Measurements from ENCODE around the gene TRPM3. TPM values are rescaled to one million over a fixed set of nuclear protein-coding genes. Genes with fewer than 3 reads are reported as not detected.

Gene TRPM3
- total RNA-seq, 4 donors from 2014 or later = 5.2 to 8.1 (median 7.3) TPM

DNA sequence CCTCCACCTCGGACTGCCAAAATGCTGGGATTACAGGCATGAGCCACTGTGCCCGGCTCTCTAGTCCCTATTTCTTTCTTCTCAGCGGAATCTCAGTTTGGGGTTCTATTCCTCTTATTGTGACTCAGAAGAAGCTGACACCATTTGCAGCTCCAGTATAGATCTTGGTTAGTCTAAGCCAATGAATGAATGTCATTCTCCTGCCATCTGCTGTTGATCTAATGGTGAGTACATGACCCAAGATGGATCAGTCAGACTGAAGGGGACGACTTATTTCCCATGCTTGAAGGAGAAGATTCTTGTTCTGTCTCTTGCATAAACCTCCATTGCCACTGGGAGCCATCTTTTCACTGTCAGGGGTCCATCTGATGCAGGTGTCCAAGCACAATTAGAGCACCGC, 630.9 kb downstream of the TRPM3 start:
- Histone ChIP-seq H3K4me3 (no peak overlapping the region), H3K36me3 (no peaks in the 10 kb centered on the region), H3K9me3 (no peaks in the 10 kb centered on the region), H3K27me3 (no peaks in the 10 kb centered on the region), H3K27ac (peak overlapping the region in 1 of 4 donors; percentile 57), H3K4me1 (peaks cover 0 to 94% (median 37%) of the 10 kb centered on the region in 4 donors)
- TF ChIP-seq POLR2A (IDR thresholded peaks at IDR 0.05) = no peak
- TF ChIP-seq, protein P1, sequence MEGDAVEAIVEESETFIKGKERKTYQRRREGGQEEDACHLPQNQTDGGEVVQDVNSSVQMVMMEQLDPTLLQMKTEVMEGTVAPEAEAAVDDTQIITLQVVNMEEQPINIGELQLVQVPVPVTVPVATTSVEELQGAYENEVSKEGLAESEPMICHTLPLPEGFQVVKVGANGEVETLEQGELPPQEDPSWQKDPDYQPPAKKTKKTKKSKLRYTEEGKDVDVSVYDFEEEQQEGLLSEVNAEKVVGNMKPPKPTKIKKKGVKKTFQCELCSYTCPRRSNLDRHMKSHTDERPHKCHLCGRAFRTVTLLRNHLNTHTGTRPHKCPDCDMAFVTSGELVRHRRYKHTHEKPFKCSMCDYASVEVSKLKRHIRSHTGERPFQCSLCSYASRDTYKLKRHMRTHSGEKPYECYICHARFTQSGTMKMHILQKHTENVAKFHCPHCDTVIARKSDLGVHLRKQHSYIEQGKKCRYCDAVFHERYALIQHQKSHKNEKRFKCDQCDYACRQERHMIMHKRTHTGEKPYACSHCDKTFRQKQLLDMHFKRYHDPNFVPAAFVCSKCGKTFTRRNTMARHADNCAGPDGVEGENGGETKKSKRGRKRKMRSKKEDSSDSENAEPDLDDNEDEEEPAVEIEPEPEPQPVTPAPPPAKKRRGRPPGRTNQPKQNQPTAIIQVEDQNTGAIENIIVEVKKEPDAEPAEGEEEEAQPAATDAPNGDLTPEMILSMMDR (IDR thresholded peaks at IDR 0.05) = no peak
- TF ChIP-seq EP300 (IDR thresholded peaks at IDR 0.05) = no peak
- 76 to 77% methylated on average over 5 of the region's 5 CpGs for WGBS, 2 donors
- no peak for DNase-seq (ENCODE audit: low spot score in 2 of 2)

- Histone ChIP-seq H3K27me3 (no peaks in the 10 kb centered on the region), H3K4me1 (peaks cover 0 to 96% (median 49%) of the 10 kb centered on the region in 4 donors), H3K9me3 (no peaks in the 10 kb centered on the region), H3K36me3 (no peaks in the 10 kb centered on the region), H3K4me3 (no peak overlapping the region), H3K27ac (peak overlapping the region; percentile 39 to 99 (median 66))
- peak; percentile 47 to 74 for DNase-seq (ENCODE audit: low spot score in 2 of 2)
- peak; percentile 7 to 77 for TF ChIP-seq EP300 (IDR thresholded peaks at IDR 0.05)
- TF ChIP-seq, protein P1 (IDR thresholded peaks at IDR 0.05) = no peak
- 36 to 38% methylated on average over 3 of the region's 3 CpGs for WGBS, 2 donors
These were observed 632.7 kb downstream of the TRPM3 start for GRCh38 chr9:70488793-70489105.

DNA sequence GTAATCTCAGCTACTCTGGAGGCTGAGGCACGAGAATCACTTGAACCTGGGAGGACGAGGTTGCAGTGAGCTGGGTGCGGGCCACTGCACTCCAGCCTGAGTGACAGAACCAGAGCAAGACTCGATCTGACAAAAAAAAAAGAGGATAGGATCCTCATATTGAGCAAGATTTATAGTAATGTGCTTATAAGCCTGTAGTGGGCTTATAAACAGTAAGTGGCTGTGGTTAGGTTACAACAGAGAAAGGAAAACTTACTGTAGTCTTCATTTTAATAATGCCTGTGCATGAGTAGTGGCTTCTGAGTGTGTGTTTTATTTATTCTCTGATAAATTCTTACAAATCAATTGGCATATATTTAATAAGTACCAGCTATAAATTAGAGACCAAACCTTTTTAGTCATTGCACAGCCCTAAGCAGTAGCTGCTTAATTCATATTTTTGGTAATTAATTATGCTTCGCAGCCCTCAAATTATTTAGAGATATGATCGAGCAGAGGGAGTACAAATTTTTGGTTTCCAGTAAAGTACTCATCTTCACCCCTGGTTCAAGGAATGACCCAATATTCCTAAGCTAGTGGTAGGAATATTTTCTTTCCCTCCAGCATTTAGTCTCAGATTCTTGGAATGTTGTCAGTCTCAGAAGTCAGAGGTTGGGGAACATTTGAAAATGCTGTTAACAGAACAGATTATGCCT, 633.2 kb downstream of the TRPM3 start:
- Histone ChIP-seq H3K4me3 (no peak overlapping the region), H3K27ac (peak overlapping the region; percentile 39 to 99 (median 66)), H3K9me3 (no peaks in the 10 kb centered on the region), H3K36me3 (no peaks in the 10 kb centered on the region), H3K4me1 (peaks cover 0 to 96% (median 52%) of the 10 kb centered on the region in 4 donors), H3K27me3 (no peaks in the 10 kb centered on the region)
- 80 to 85% methylated on average over 6 of the region's 6 CpGs for WGBS, 2 donors
- TF ChIP-seq POLR2A (IDR thresholded peaks at IDR 0.05) (no peak), EP300 (IDR thresholded peaks at IDR 0.05) (peak in 1 of 2 donors; percentile 38)
- TF ChIP-seq, protein P1 (IDR thresholded peaks at IDR 0.05) = no peak
- no peak for DNase-seq (ENCODE audit: low spot score in 2 of 2)

GRCh38 chr9:70486127-70486526, 635.3 kb downstream of the TRPM3 start:
- peaks cover 8 to 96% (median 54%) of the 10 kb centered on the region in 4 donors for H3K4me1 ChIP-seq
- WGBS, 2 donors = 60 to 63% methylated on average over 3 of the region's 3 CpGs
- H3K4me3 ChIP-seq = no peak overlapping the region
- peak overlapping the region; percentile 28 to 99 (median 93) for H3K27ac ChIP-seq
- TF ChIP-seq, protein P1 (IDR thresholded peaks at IDR 0.05) = no peak
- TF ChIP-seq EP300 (IDR thresholded peaks at IDR 0.05) (no peak), POLR2A (IDR thresholded peaks at IDR 0.05) (no peak)
- DNase-seq (ENCODE audit: low spot score in 2 of 2) = no peak
- no peaks in the 10 kb centered on the region for H3K27me3 ChIP-seq
- no peaks in the 10 kb centered on the region for H3K9me3 ChIP-seq
- no peaks in the 10 kb centered on the region for H3K36me3 ChIP-seq

GRCh38 chr9:70485273-70485858, 636.1 kb downstream of the TRPM3 start:
- Histone ChIP-seq H3K27me3 (no peaks in the 10 kb centered on the region), H3K4me3 (no peak overlapping the region), H3K36me3 (no peaks in the 10 kb centered on the region), H3K9me3 (no peaks in the 10 kb centered on the region), H3K4me1 (peaks cover 9 to 94% (median 58%) of the 10 kb centered on the region in 4 donors), H3K27ac (peak overlapping the region; percentile 50 to 99 (median 93))
- WGBS, 2 donors = 66 to 80% methylated on average over 5 of the region's 5 CpGs
- TF ChIP-seq, protein P1 (IDR thresholded peaks at IDR 0.05) = no peak
- TF ChIP-seq EP300 (IDR thresholded peaks at IDR 0.05) = peak in 1 of 2 donors; percentile 21
- no peak for DNase-seq (ENCODE audit: low spot score in 2 of 2)
